Thyroid gland (tissue), 4 donors: ENCODE results near the gene TES.

Source experiments
- POLR2A ChIP-seq, 2 donors: fragments of 450-650 bp; IDR thresholded peaks; one replicate each; pipeline ENCODE4 v1.6.1; 2017; ENCODE audit warnings: antibody characterized with exemption in 2 of 2, mild to moderate bottlenecking in 2 of 2, moderate library complexity in 1 of 2
- TF ChIP-seq, protein P1 (sequence below), 6 experiments: fragments of 200-600 bp in 3 of 6; fragments of 450-650 bp in 3 of 6; sonication (generic) in 3 of 6; IDR thresholded peaks; one replicate each; pipeline ENCODE4 v1.5.1; 2016 to 2019; ENCODE audit warnings: antibody characterized with exemption in 6 of 6, mild to moderate bottlenecking in 2 of 6, inconsistent platforms in 1 of 6, moderate library complexity in 1 of 6

DNA sequence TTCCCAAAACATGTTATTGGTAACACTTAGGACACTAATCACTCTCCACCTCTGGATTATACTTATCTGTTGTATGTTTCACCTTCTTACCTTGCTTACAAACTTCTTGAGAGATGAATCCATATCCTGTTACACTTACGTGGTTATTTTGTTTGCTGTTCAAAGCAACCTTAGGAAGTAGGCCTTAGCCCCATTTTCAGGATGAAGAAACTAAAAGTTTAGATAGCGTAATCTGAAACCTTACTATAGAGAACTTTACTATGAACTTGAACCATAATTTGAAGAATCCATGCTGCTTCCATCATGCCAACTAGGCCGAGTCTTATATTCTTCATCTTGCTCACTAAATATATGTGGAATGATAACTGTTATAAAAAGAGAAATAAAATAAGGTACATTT is 4.6 kb downstream of the TES start:
- no peak for TF ChIP-seq POLR2A (IDR thresholded peaks at IDR 0.05)
- TF ChIP-seq, protein P1, sequence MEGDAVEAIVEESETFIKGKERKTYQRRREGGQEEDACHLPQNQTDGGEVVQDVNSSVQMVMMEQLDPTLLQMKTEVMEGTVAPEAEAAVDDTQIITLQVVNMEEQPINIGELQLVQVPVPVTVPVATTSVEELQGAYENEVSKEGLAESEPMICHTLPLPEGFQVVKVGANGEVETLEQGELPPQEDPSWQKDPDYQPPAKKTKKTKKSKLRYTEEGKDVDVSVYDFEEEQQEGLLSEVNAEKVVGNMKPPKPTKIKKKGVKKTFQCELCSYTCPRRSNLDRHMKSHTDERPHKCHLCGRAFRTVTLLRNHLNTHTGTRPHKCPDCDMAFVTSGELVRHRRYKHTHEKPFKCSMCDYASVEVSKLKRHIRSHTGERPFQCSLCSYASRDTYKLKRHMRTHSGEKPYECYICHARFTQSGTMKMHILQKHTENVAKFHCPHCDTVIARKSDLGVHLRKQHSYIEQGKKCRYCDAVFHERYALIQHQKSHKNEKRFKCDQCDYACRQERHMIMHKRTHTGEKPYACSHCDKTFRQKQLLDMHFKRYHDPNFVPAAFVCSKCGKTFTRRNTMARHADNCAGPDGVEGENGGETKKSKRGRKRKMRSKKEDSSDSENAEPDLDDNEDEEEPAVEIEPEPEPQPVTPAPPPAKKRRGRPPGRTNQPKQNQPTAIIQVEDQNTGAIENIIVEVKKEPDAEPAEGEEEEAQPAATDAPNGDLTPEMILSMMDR (IDR thresholded peaks at IDR 0.05) = no peak
